GM23338 (cell line): ENCODE measurements around the gene PHKG2. TPM values are rescaled to one million over a fixed set of nuclear protein-coding genes. Genes with fewer than 3 reads are reported as not detected.

Source experiments
- ATAC-seq: fragments of 200-7000 bp; cut with Tn5 transposase; 3 replicates; pipeline ENCODE4 v1.9.1; 2020
- DNase-seq: peaks from one replicate; pipeline ENCODE4 v3.0.0-alpha.2; 2015; ENCODE audit warnings: low spot score
- H2AFZ ChIP-seq: fragments of 200-600 bp; sonication (generic); 2 replicates; pipeline ENCODE4 v1.8.0; 2016; ENCODE audit warnings: antibody characterized with exemption, mild to moderate bottlenecking, moderate library complexity
- H3F3A ChIP-seq: fragments of 200-600 bp; sonication (generic); replicated peaks from 2 replicates; pipeline ENCODE4 v1.8.0; 2017; ENCODE audit warnings: antibody characterized with exemption, mixed run types, low read depth
- H3K27ac ChIP-seq: fragments of 200-600 bp; sonication (generic); 2 replicates; pipeline ENCODE4 v1.6.1; 2016; ENCODE audit warnings: low read depth
- H3K27me3 ChIP-seq: fragments of 200-600 bp; sonication (generic); 2 replicates; pipeline ENCODE4 v1.8.0; 2016; ENCODE audit warnings: mild to moderate bottlenecking, mixed run types, moderate library complexity; ENCODE audit not compliant: insufficient read depth
- H3K36me3 ChIP-seq: fragments of 200-600 bp; sonication (generic); 2 replicates; pipeline ENCODE4 v1.8.0; 2016; ENCODE audit warnings: mild to moderate bottlenecking; ENCODE audit not compliant: insufficient read depth
- H3K4me1 ChIP-seq: fragments of 200-600 bp; sonication (generic); 2 replicates; pipeline ENCODE4 v1.8.0; 2016; ENCODE audit warnings: mild to moderate bottlenecking, moderate library complexity; ENCODE audit not compliant: insufficient read depth
- H3K4me2 ChIP-seq: fragments of 200-600 bp; sonication (generic); 2 replicates; pipeline ENCODE4 v1.7.1; 2017; ENCODE audit warnings: mixed run types
- H3K4me3 ChIP-seq: fragments of 200-600 bp; sonication (generic); 2 replicates; pipeline ENCODE4 v1.6.1; 2016; ENCODE audit warnings: mixed run types
- H3K79me2 ChIP-seq: fragments of 200-600 bp; sonication (generic); replicated peaks from 2 replicates; pipeline ENCODE4 v1.8.0; 2017; ENCODE audit warnings: mild to moderate bottlenecking; ENCODE audit not compliant: insufficient read depth
- H3K9me2 ChIP-seq: fragments of 200-600 bp; sonication (generic); 2 replicates; pipeline ENCODE4 v1.8.0; 2017; ENCODE audit not compliant: insufficient read depth
- H4K20me1 ChIP-seq: fragments of 200-600 bp; sonication (generic); replicated peaks from 2 replicates; pipeline ENCODE4 v1.8.0; 2017; ENCODE audit warnings: mild to moderate bottlenecking; ENCODE audit not compliant: insufficient read depth
- H3K27ac Mint-ChIP-seq: 2 replicates; pipeline ENCODE4 v1.8.0; 2020; ENCODE audit warnings: inconsistent platforms, mild to moderate bottlenecking, moderate library complexity, mixed read lengths
- H3K27me3 Mint-ChIP-seq: 3 replicates; pipeline ENCODE4 v1.8.0; 2022; ENCODE audit warnings: low read depth, mild to moderate bottlenecking, moderate library complexity, mixed read lengths, inconsistent platforms; ENCODE audit not compliant: insufficient read depth, poor library complexity
- H3K36me3 Mint-ChIP-seq: 3 replicates; pipeline ENCODE4 v1.8.0; 2021; ENCODE audit warnings: low read depth, mild to moderate bottlenecking, inconsistent platforms, moderate library complexity, mixed read lengths
- H3K4me1 Mint-ChIP-seq: 3 replicates; pipeline ENCODE4 v1.8.0; 2020; ENCODE audit warnings: mild to moderate bottlenecking, inconsistent platforms, mixed read lengths
- H3K4me3 Mint-ChIP-seq: 3 replicates; pipeline ENCODE4 v1.8.0; 2021; ENCODE audit warnings: moderate library complexity, mild to moderate bottlenecking, inconsistent platforms, mixed read lengths
- H3K9me3 Mint-ChIP-seq: 3 replicates; pipeline ENCODE4 v1.8.0; 2020; ENCODE audit warnings: moderate library complexity, mild to moderate bottlenecking, inconsistent platforms, mixed read lengths
- POLR2AphosphoS5 ChIP-seq: IDR thresholded peaks from 2 replicates; pipeline ENCODE4 v1.6.1; 2016; ENCODE audit warnings: antibody characterized with exemption, low read depth
- REST ChIP-seq: IDR thresholded peaks from one replicate; pipeline ENCODE4 v1.6.1; 2018; ENCODE audit warnings: antibody characterized with exemption; ENCODE audit not compliant: unreplicated experiment
- ZNF114 ChIP-seq: fragments of 250-450 bp; sonication (Bioruptor Pico); IDR thresholded peaks from 2 replicates; pipeline ENCODE4 v1.5.0; 2020; ENCODE audit warnings: mild to moderate bottlenecking, moderate library complexity
- ZNF462 ChIP-seq: fragments of 250-450 bp; sonication (Bioruptor Pico); IDR thresholded peaks from 2 replicates; pipeline ENCODE4 v1.5.0; 2020; ENCODE audit warnings: mild to moderate bottlenecking, moderate library complexity
- polyA plus RNA-seq: library from polyadenylated mRNA; unstranded; fragments of >200 nt; fragmentation: Nextera tagmentation; extraction: Ambion mirVana; gene quantifications from 2 replicates; pipeline ENCODE4 v1.2.1, GENCODE V29; 2016
- total RNA-seq: library from RNA; depleted of rRNA; stranded (reverse); fragments of >200 nt; shearing (Covaris generic); gene quantifications from 2 replicates; pipeline ENCODE4 v1.2.3, GENCODE V29; 2014

Gene PHKG2
- total and polyA plus RNA-seq, 2 experiments from 2014 or later: 26.9 to 27.0 TPM

- no peak for TF ChIP-seq REST
These were observed 25.3 kb upstream of the PHKG2 start (continued) for GRCh38 chr16:30722916-30723315.

GRCh38 chr16:30723725-30724355 lies 24.4 kb upstream of the PHKG2 start:
- Histone ChIP-seq H3K79me2 (peaks cover 28% of the 10 kb centered on the region), H4K20me1 (peaks cover 39% of the 10 kb centered on the region), H3K4me1 (peaks cover 15% of the 10 kb centered on the region), H3K9me2 (no peaks in the 10 kb centered on the region), H3K27ac (no peak overlapping the region), H3K36me3 (peaks cover 51% of the 10 kb centered on the region), H3K27me3 (no peaks in the 10 kb centered on the region), H2AFZ (no peak overlapping the region), H3K4me2 (no peak overlapping the region), H3K4me3 (no peak overlapping the region), H3F3A (no peaks in the 10 kb centered on the region; the same call in 1 of the 2 replicates)
- H3K36me3 Mint-ChIP-seq: peaks cover 86% of the 10 kb centered on the region
- peaks cover 12% of the 10 kb centered on the region for H3K4me1 Mint-ChIP-seq
- no peak for DNase-seq
- H3K27me3 Mint-ChIP-seq: peaks cover 10% of the 10 kb centered on the region
- peak overlapping the region; percentile 39; the same call in 1 of the 2 replicates for H3K27ac Mint-ChIP-seq
- ATAC-seq: no peak
- H3K9me3 Mint-ChIP-seq: no peaks in the 10 kb centered on the region
- TF ChIP-seq REST (no peak), ZNF462 (CRISPR knock-in tag) (no peak), POLR2AphosphoS5 (no peak), ZNF114 (CRISPR knock-in tag) (no peak)
- no peak overlapping the region; the same call in 2 of the 3 replicates for H3K4me3 Mint-ChIP-seq
